AG09309 (cell line): ENCODE data around the gene MORN1.

Experiments used
- DNase-seq: peaks from one replicate; pipeline ENCODE4 v3.0.0-alpha.2; 2010; ENCODE audit warnings: low read depth
- H3K4me3 ChIP-seq: 2 replicates; pipeline ENCODE4 v1.5.1; 2011; ENCODE audit warnings: mild to moderate bottlenecking, low read depth, low read length, moderate library complexity; ENCODE audit not compliant: control insufficient read depth
- TF ChIP-seq, protein P1 (sequence below): IDR thresholded peaks from 2 replicates; pipeline ENCODE4 v1.5.1; 2011; ENCODE audit warnings: mild to moderate bottlenecking, low read depth, low read length, inconsistent platforms; ENCODE audit not compliant: insufficient read depth, control insufficient read depth; ENCODE audit errors: missing control alignments

The MORN1 gene

GRCh38 chr1:2290595-2291510 lies 100.5 kb downstream of the MORN1 start:
- peak overlapping the region; percentile 37 for H3K4me3 ChIP-seq
- peak; percentile 95 for DNase-seq
- TF ChIP-seq, protein P1, sequence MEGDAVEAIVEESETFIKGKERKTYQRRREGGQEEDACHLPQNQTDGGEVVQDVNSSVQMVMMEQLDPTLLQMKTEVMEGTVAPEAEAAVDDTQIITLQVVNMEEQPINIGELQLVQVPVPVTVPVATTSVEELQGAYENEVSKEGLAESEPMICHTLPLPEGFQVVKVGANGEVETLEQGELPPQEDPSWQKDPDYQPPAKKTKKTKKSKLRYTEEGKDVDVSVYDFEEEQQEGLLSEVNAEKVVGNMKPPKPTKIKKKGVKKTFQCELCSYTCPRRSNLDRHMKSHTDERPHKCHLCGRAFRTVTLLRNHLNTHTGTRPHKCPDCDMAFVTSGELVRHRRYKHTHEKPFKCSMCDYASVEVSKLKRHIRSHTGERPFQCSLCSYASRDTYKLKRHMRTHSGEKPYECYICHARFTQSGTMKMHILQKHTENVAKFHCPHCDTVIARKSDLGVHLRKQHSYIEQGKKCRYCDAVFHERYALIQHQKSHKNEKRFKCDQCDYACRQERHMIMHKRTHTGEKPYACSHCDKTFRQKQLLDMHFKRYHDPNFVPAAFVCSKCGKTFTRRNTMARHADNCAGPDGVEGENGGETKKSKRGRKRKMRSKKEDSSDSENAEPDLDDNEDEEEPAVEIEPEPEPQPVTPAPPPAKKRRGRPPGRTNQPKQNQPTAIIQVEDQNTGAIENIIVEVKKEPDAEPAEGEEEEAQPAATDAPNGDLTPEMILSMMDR = no peak

DNA sequence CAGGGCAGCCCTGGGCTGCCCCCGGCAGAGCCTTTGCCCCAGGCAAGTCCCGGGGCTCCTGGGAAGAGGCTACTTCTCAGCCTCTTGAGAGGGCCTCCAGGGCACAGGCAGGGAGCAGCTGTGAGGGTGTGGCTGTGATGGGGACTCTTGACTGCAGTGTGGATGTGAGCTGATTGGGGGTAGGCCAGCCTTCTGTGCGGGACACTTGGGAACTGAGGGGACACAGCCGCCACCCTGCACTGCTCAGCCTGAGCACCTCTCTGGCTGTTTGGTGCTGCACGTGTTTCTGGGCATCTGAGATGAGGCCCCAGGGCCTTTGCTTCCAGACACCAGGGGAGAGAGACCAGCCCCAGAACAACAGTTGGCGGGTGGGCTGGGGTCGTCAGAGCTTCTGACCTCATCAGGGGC lies 101.2 kb downstream of the MORN1 start:
- no peak for DNase-seq
- TF ChIP-seq, protein P1 = no peak
- no peak overlapping the region for H3K4me3 ChIP-seq

DNA sequence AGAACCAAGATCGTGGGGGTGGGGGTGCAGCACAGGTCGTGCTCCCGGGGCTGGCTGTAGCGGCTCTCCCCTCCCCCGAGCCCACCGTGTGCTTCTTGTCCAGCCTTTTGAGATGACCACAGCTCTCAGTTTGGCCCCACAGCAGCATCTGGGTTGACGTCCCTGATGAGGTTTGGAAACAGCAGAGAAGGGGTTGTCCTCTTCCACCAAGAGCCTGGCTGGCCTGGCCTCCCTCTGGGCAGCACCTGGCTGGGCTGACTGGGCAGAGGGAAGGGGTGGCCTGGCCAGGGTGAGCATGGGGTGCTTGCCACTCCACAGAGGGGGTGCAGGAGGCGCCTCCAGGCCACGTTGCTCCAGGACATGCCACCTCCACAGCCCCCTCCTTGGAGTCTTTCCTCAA lies 101.7 kb downstream of the MORN1 start:
- TF ChIP-seq, protein P1 = no peak
- H3K4me3 ChIP-seq = no peak overlapping the region
- no peak for DNase-seq

DNA sequence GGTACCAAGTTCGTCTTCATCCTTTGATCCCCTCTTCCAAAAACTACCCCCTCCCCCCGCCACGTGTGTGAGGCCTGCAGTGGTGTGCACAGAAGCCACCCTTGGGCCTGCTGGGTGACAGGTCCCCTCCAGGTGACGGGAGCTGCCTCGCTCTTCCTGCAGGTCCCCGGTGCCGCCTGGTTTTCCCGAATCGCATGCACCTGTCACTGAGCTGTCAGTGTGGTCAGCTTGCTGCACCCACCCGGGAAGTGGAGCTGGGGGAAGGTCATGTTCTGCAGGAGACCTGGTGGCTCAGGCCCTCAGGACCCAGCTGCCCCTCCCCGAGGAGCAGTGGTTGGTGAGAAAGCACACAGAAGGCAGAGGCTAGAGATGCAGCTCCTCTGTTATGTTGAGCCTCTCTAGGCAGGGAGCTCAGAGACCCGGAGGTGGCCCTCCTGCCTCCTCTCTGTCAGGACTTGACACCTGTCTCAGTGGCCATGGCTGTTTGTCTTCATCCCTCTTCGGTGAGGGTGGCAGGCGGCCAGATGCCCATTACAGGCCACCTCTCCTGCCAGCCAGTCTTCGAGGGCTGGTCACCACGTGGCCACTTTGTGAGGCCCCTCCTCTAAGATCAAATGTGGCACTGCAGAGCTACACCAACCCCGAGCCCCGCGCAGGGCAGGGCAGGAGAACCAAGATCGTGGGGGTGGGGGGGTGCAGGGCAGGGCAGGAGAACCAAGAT lies 102.4 kb downstream of the MORN1 start:
- no peak for DNase-seq
- TF ChIP-seq, protein P1 = no peak
- no peak overlapping the region for H3K4me3 ChIP-seq

DNA sequence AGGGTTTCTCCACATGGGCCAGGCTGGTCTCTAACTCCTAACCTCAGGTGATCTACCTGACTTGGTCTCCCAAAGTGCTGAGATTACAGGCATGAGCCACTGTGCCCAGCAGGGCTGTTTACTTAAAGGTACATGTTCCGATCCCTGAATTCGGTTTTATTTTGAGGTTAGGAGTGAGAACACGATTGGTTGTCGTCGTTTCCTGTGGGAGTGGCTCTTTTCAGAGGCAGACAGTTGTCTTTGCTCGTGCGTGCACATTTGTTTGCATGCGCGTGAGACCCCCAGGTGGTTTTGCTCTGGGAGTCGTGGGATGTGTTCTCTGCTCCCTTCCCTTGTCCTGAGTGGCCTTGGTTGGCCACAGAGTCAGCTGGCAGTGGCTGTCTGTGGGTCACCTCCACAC lies 103.0 kb downstream of the MORN1 start:
- H3K4me3 ChIP-seq = no peak overlapping the region
- TF ChIP-seq, protein P1 = no peak
- no peak for DNase-seq

DNA sequence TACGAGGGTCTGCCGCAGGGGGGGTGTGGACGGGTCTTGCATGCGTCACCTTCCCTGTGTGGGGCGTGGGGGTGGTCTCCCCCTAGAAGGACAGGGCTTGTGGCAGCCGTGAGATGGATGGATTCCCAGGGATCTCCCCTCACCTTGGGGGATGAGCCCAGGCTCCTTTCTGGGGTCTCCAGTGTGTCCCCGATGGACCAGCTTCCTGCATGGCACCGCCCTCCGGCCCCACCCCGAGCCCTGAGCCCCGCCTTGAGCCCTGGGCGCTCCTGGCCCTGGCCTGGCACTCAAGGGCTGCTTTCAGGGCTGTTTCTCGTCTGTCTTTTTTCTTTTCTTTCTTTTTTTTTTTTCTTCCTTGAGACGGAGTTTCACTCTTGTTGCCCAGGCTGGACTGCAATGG lies 103.7 kb downstream of the MORN1 start:
- TF ChIP-seq, protein P1 = no peak
- H3K4me3 ChIP-seq = no peak overlapping the region
- DNase-seq = no peak
